Bladder microvascular endothelial cell (primary cell): Measurements from ENCODE around the gene BFAR. TPM values are rescaled to one million over a fixed set of nuclear protein-coding genes. Genes with fewer than 3 reads are reported as not detected.

Experiments
- total RNA-seq: library from RNA; depleted of rRNA; stranded (reverse); fragments of >200 nt; gene quantifications from 2 replicates; pipeline ENCODE4 v1.2.3, GENCODE V29; 2014

The BFAR gene
- total RNA-seq: 53.9 and 61.9 TPM in 2 replicates

GRCh38 chr16:14632693-14633569 lies at the start of gene BFAR:
Gene BFAR, plus strand, starts transcription at chr16:14632951. Its CDS starts 11,396 bp downstream, at chr16:14644347.

GRCh38 chr16:14629919-14630619 lies 2.7 kb upstream of the BFAR start, which contains the start of gene PARN:
Gene PARN, minus strand, starts transcription at chr16:14630260. Its CDS starts 135 bp downstream, at chr16:14630125.

GRCh38 chr16:14694129-14694528 lies 61.4 kb downstream of the BFAR start, which contains the start of gene PLA2G10:
Gene PLA2G10, minus strand, starts transcription at chr16:14694308. Its CDS starts 79 bp downstream, at chr16:14694229.

GRCh38 chr16:14703156-14704011 lies 70.6 kb downstream of the BFAR start, which contains the start of gene NPIPA3:
Gene NPIPA3, plus strand, starts transcription at chr16:14703411. Its CDS starts 5,533 bp downstream, at chr16:14708944.

Other genes with a start within 250 kb of the BFAR start
- 13.8 and 21.6 TPM in 2 replicates for gene PARN, start 2.7 kb upstream of the BFAR start, total RNA-seq
- not detected in 2 replicates for gene PLA2G10, start 61.4 kb downstream of the BFAR start, total RNA-seq
- 0.16 and 1.3 TPM in 2 replicates for gene NPIPA3, start 70.5 kb downstream of the BFAR start, total RNA-seq
- 0.16 and 1.3 TPM in 2 replicates for gene NPIPA2, start 109.6 kb downstream of the BFAR start, total RNA-seq
- gene NOMO1, start 200.8 kb downstream of the BFAR start, total RNA-seq: 88.9 and 185 TPM in 2 replicates